Stimulated activated CD4-positive, alpha-beta T cell treated with anti-CD3 and anti-CD28 coated beads, Interleukin-15, amount 100 ng/mL, for 48 hours (primary cell): ENCODE data around the gene KIRREL3.
"Not testable (repeated sequence)": the region's sequence is repeated elsewhere in the genome, so short reads cannot be mapped to it uniquely, and the experiment has no call there.

Source experiments
- DNase-seq, 2 donors: peaks; one replicate each; pipeline ENCODE4 v3.0.0-alpha.2; 2020; ENCODE audit warnings: low read depth in 2 of 2

Gene KIRREL3

GRCh38 chr11:126952533-126952932 is 48.0 kb downstream of the KIRREL3 start:
- DNase-seq = not testable (repeated sequence)

- DNase-seq = no peak
These were observed 49.1 kb downstream of the KIRREL3 start for GRCh38 chr11:126951465-126951864.

- DNase-seq = no peak
These were observed 51.3 kb downstream of the KIRREL3 start for GRCh38 chr11:126949066-126949891.

GRCh38 chr11:126948563-126948962 is 52.0 kb downstream of the KIRREL3 start:
- DNase-seq = no peak

GRCh38 chr11:126945319-126945718 is 55.3 kb downstream of the KIRREL3 start:
- DNase-seq = no peak

GRCh38 chr11:126943316-126943715 is 57.3 kb downstream of the KIRREL3 start:
- DNase-seq = no peak

- DNase-seq = no peak
These were observed 58.4 kb downstream of the KIRREL3 start for GRCh38 chr11:126942146-126942545.

- DNase-seq = no peak
These were observed 61.0 kb downstream of the KIRREL3 start for GRCh38 chr11:126939552-126939951.

GRCh38 chr11:126938718-126939117 is 61.9 kb downstream of the KIRREL3 start:
- no peak for DNase-seq

- no peak for DNase-seq
These were observed 70.3 kb downstream of the KIRREL3 start for GRCh38 chr11:126930091-126930841.

GRCh38 chr11:126929179-126930061 is 71.2 kb downstream of the KIRREL3 start:
- no peak for DNase-seq

GRCh38 chr11:126927623-126928022 is 72.9 kb downstream of the KIRREL3 start:
- DNase-seq = no peak

GRCh38 chr11:126926376-126926791 is 74.2 kb downstream of the KIRREL3 start:
- DNase-seq = no peak

- DNase-seq = no peak
These were observed 75.1 kb downstream of the KIRREL3 start for GRCh38 chr11:126925321-126926093.

GRCh38 chr11:126924376-126925040 is 76.1 kb downstream of the KIRREL3 start:
- no peak for DNase-seq

GRCh38 chr11:126920833-126921232 is 79.7 kb downstream of the KIRREL3 start:
- no peak for DNase-seq

GRCh38 chr11:126919147-126919823 is 81.3 kb downstream of the KIRREL3 start:
- DNase-seq = no peak

GRCh38 chr11:126918556-126918955 is 82.0 kb downstream of the KIRREL3 start:
- DNase-seq = no peak

GRCh38 chr11:126917531-126918204 is 82.9 kb downstream of the KIRREL3 start:
- DNase-seq = peak in 1 of 2 donors; percentile 7
